B cell (primary cell): ENCODE data around the gene ULBP1. TPM values are rescaled to one million over a fixed set of nuclear protein-coding genes. Genes with fewer than 3 reads are reported as not detected.

ENCODE experiments used
- ATAC-seq: fragments of 200-7000 bp; cut with Tn5 transposase; one replicate; pipeline ENCODE4 v1.10.0; 2021; ENCODE audit warnings: low read depth, mild to moderate bottlenecking, moderate number of reproducible peaks, moderate library complexity
- CTCF ChIA-PET: fragments of 350-600 bp; sonication (Branson Sonifier 250); formaldehyde crosslinking; loops from one replicate; lab custom pipeline; 2021; ENCODE audit warnings: antibody characterized with exemption, inconsistent platforms; lab: Charles Lee
- POLR2A ChIA-PET: fragments of 350-600 bp; sonication (Branson Sonifier 250); formaldehyde crosslinking; loops from one replicate; lab custom pipeline; 2021; ENCODE audit warnings: antibody characterized with exemption; lab: Charles Lee
- DNase-seq: peaks from one replicate; pipeline ENCODE4 v3.0.0; 2013
- H2AFZ ChIP-seq: 2 replicates; pipeline ENCODE4 v1.6.1; 2012; ENCODE audit warnings: mild to moderate bottlenecking, low read depth, low read length; ENCODE audit not compliant: insufficient read depth, poor library complexity, severe bottlenecking
- H3K27ac ChIP-seq, 2 donors: 1 replicate in 1 of 2; 2 replicates in 1 of 2; pipeline ENCODE4 v1.5.1; 2012 to 2013; ENCODE audit warnings: low read length in 2 of 2, mild to moderate bottlenecking in 2 of 2, moderate library complexity in 1 of 2
- H3K27me3 ChIP-seq, 4 experiments: fragments of 200-600 bp in 1 of 4; sonication (generic) in 1 of 4; replicated peaks in 1 of 4; 1 replicate in 2 of 4; 2 replicates in 2 of 4; pipeline versions ENCODE4 v1.6.1 to v1.7.0; 2013 to 2016; ENCODE audit warnings: low read length in 3 of 4, mild to moderate bottlenecking in 2 of 4, mixed read lengths in 1 of 4, moderate library complexity in 1 of 4; ENCODE audit not compliant: insufficient read depth in 4 of 4, control insufficient read depth in 3 of 4; ENCODE audit errors: control extremely low read depth in 1 of 4
- H3K36me3 ChIP-seq, 2 experiments: replicated peaks in 1 of 2; 1 replicate in 1 of 2; 2 replicates in 1 of 2; pipeline versions ENCODE4 v1.6.1 to v1.7.1; 2013; ENCODE audit warnings: low read length in 1 of 2; ENCODE audit not compliant: insufficient read depth in 2 of 2, control insufficient read depth in 1 of 2; ENCODE audit errors: control extremely low read depth in 1 of 2, extremely low read depth in 1 of 2
- H3K4me1 ChIP-seq, 2 donors: fragments of 200-600 bp in 1 of 2; sonication (generic) in 1 of 2; 1 replicate in 1 of 2; 2 replicates in 1 of 2; pipeline versions ENCODE4 v1.5.1 to v1.6.1; 2013 to 2017; ENCODE audit warnings: low read length in 2 of 2; ENCODE audit not compliant: control insufficient read depth in 2 of 2, insufficient read depth in 2 of 2
- H3K4me2 ChIP-seq: replicated peaks from 2 replicates; pipeline ENCODE3; 2012; ENCODE audit warnings: mild to moderate bottlenecking, low read depth, low read length; ENCODE audit not compliant: poor library complexity, severe bottlenecking
- H3K4me3 ChIP-seq, 5 experiments: fragments of 200-600 bp in 1 of 5; sonication (generic) in 1 of 5; 1 replicate in 3 of 5; 2 replicates in 2 of 5; pipeline versions ENCODE4 v1.5.1 to v1.7.0; 2011 to 2016; ENCODE audit warnings: low read length in 4 of 5, mild to moderate bottlenecking in 4 of 5, low read depth in 2 of 5, control low read depth in 1 of 5, moderate library complexity in 1 of 5; ENCODE audit not compliant: insufficient read depth in 1 of 5; ENCODE audit errors: control extremely low read depth in 1 of 5, extremely low read depth in 1 of 5
- H3K79me2 ChIP-seq: fragments of 200-600 bp; sonication (generic); one replicate; pipeline ENCODE4 v1.6.0; 2016; ENCODE audit warnings: low read length; ENCODE audit not compliant: control insufficient read depth, insufficient read depth
- H3K9ac ChIP-seq: fragments of 200-600 bp; sonication (generic); 2 replicates; pipeline ENCODE4 v1.6.1; 2017; ENCODE audit warnings: mild to moderate bottlenecking, low read length, moderate library complexity
- H3K9me3 ChIP-seq, 3 donors: one replicate each; pipeline versions ENCODE4 v1.6.1 to v1.7.1; 2013; ENCODE audit warnings: low read length in 2 of 3; ENCODE audit not compliant: control insufficient read depth in 2 of 3, insufficient read depth in 1 of 3; ENCODE audit errors: control extremely low read depth in 1 of 3
- H4K20me1 ChIP-seq: 2 replicates; pipeline ENCODE4 v1.6.0; 2012; ENCODE audit warnings: mild to moderate bottlenecking, low read length; ENCODE audit not compliant: insufficient read depth, control insufficient read depth, poor library complexity, severe bottlenecking
- H3K27ac Mint-ChIP-seq: one replicate; pipeline ENCODE4 v1.8.0; 2021; ENCODE audit warnings: mixed read lengths
- H3K27me3 Mint-ChIP-seq: one replicate; pipeline ENCODE4 v1.8.0; 2021; ENCODE audit warnings: mixed read lengths
- H3K4me1 Mint-ChIP-seq: one replicate; pipeline ENCODE4 v1.8.0; 2021; ENCODE audit warnings: mixed read lengths
- H3K4me3 Mint-ChIP-seq: one replicate; pipeline ENCODE4 v1.8.0; 2021; ENCODE audit warnings: mixed read lengths
- H3K9me3 Mint-ChIP-seq: one replicate; pipeline ENCODE4 v1.8.0; 2022; ENCODE audit warnings: mixed read lengths; ENCODE audit not compliant: insufficient read depth
- CTCF ChIP-seq: fragments of 200-600 bp; IDR thresholded peaks from one replicate; pipeline ENCODE4 v1.8.0; 2022; ENCODE audit warnings: antibody characterized with exemption, mild to moderate bottlenecking
- EZH2 ChIP-seq: IDR thresholded peaks from 2 replicates; pipeline ENCODE4 v1.6.1; 2012; ENCODE audit warnings: borderline replicate concordance, low read depth, mild to moderate bottlenecking, moderate library complexity, low read length; ENCODE audit not compliant: insufficient read depth, poor library complexity, severe bottlenecking
- WGBS: methylation state at CpG from one replicate; pipeline ENCODE4 v1.1.5; 2013; ENCODE audit warnings: missing lambda C conversion rate; ENCODE audit not compliant: insufficient coverage; 5-methylcytosine and 5-hydroxymethylcytosine counted together
- intact Hi-C: fragments of 100-400 bp; cut with micrococcal nuclease; formaldehyde crosslinking; loops from one replicate; pipeline ENCODE4 v1.10.0; 2022
- polyA plus RNA-seq: library from polyadenylated mRNA; depleted of rRNA; stranded (reverse); fragments of >200 nt; gene quantifications from 2 replicates; pipeline ENCODE4 v1.2.3, GENCODE V29; 2012
- total RNA-seq, 2 donors: library from RNA; stranded (reverse); fragments of 120-200 nt in 1 of 2; gene quantifications; 1 replicate in 1 of 2; 2 replicates in 1 of 2; pipeline versions ENCODE4 v1.2.3 to v1.2.4, GENCODE V29; 2013 to 2022

Gene ULBP1
- total and polyA plus RNA-seq, 2 donors (not counting 1 experiment from before 2014, with no cell fraction given): 0.04 to 0.12 TPM

GRCh38 chr6:149948011-149948410 is 15.7 kb upstream of the ULBP1 start:
- WGBS: 60% methylated on average over 1 of the region's 1 CpG
- Mint-ChIP-seq H3K27ac (no peak overlapping the region), H3K4me1 (no peaks in the 10 kb centered on the region), H3K9me3 (no peaks in the 10 kb centered on the region), H3K27me3 (peaks cover 64% of the 10 kb centered on the region), H3K4me3 (no peak overlapping the region)
- no peak overlapping the region for H3K4me3 ChIP-seq
- intact Hi-C loops: no loop called here
- H3K4me2 ChIP-seq: no peak overlapping the region
- no peaks in the 10 kb centered on the region for H3K36me3 ChIP-seq
- no peaks in the 10 kb centered on the region for H3K79me2 ChIP-seq
- DNase-seq (no peak), ATAC-seq (no peak)
- peaks cover 0 to 41% (median 24%) of the 10 kb centered on the region in 4 experiments for H3K27me3 ChIP-seq
- no peaks in the 10 kb centered on the region for H3K4me1 ChIP-seq
- ChIA-PET CTCF (no interaction called here), POLR2A (no interaction called here)
- H2AFZ ChIP-seq: no peak overlapping the region
- no peaks in the 10 kb centered on the region for H3K9me3 ChIP-seq
- no peak overlapping the region for H3K27ac ChIP-seq
- no peak for TF ChIP-seq EZH2
- TF ChIP-seq CTCF: no peak
- no peak overlapping the region for H3K9ac ChIP-seq
- H4K20me1 ChIP-seq: no peaks in the 10 kb centered on the region

- intact Hi-C loops: no loop called here
- no peak overlapping the region for H3K4me3 Mint-ChIP-seq
- TF ChIP-seq EZH2 (no peak), CTCF (no peak)
- 81% methylated on average over 5 of the region's 5 CpGs for WGBS
- Histone ChIP-seq H3K36me3 (no peaks in the 10 kb centered on the region), H3K9me3 (no peaks in the 10 kb centered on the region), H2AFZ (no peak overlapping the region), H3K4me2 (no peak overlapping the region), H3K4me1 (peaks cover 0 to 3% of the 10 kb centered on the region in 2 donors), H3K4me3 (no peak overlapping the region), H3K79me2 (no peaks in the 10 kb centered on the region), H3K9ac (no peak overlapping the region), H3K27me3 (peaks cover 0 to 43% (median 27%) of the 10 kb centered on the region in 4 experiments), H3K27ac (no peak overlapping the region), H4K20me1 (no peaks in the 10 kb centered on the region)
- ChIA-PET POLR2A (no interaction called here), CTCF (interaction anchor here (1.3 kb wide), 1 partner anchor 14 kb away, joined by 3 read pairs; no protein-coding TSS in a partner anchor)
- no peak overlapping the region for H3K27ac Mint-ChIP-seq
- H3K9me3 Mint-ChIP-seq: no peaks in the 10 kb centered on the region
- ATAC-seq (no peak), DNase-seq (no peak)
- H3K27me3 Mint-ChIP-seq: peaks cover 69% of the 10 kb centered on the region
- H3K4me1 Mint-ChIP-seq: peaks cover 3% of the 10 kb centered on the region
These were observed 15.1 kb upstream of the ULBP1 start for GRCh38 chr6:149948616-149949015.
